ENCODE results near the gene APBB2.
"Not testable (repeated sequence)": the region's sequence is repeated elsewhere in the genome, so short reads cannot be mapped to it uniquely, and the experiment has no call there.

The APBB2 gene

DNA sequence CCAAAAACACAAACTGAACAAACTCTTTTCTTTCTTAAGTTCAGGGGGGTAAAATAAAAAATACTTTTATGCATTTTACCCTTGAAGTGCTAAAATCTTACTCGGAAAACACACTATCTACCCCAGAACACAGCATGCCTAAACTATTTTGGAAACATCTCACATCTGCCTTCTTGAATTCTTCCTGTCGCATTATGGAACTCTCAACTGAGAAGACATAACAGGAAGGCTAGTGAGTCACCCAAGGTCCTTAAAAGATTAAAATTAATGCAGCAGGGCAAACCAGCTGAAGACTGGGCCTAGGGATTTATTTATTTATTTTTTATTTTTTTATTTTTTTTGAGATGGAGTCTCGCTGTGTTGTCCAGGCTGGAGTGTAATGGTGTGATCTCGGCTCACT is 208.2 kb downstream of the APBB2 start:
- no peak for DNase-seq

- no peak for DNase-seq
Measured at GRCh38 chr4:41002309-41002708, 212.0 kb downstream of the APBB2 start.

DNA sequence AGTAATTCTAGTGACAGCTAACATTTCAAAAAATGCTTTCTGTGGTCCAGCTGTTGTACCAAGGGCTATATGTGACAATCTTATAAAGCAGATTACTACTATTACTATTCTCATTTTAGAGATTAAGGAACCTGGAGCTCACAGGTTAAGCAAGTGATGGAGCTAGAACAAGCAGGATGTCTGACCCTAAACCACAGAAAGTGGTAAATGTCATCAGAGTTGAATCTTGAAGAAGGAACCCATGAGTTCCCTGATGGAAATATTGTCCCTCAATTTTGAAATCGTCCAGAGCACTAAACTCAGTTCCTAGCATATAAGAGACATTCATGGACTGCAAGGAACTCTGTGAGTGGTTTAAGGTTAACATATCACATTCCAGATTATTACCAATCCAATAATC is 214.0 kb downstream of the APBB2 start:
- no peak for DNase-seq

- no peak for DNase-seq
Measured at GRCh38 chr4:40998675-40999358, 215.5 kb downstream of the APBB2 start.

DNA sequence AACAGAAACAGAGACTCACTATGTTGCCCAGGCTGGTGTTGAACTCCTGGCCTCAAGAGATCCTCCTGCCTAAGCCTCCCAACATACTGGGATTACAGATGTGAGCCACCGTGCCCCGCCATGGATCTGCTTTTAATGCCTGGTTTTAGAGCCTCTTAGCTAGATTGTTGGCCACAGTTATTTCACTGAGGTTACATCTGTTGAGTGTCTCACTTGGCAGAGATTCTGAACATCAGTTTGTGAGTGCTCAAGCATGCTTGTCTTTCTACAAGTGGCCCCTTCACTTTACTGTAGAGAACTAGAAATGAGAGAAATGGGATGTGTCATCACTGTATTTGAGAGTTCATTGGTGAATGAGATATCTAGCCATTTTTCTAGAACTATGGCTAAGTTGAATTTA is 218.5 kb downstream of the APBB2 start:
- DNase-seq, result no peak

GRCh38 chr4:40994321-40994720 is 220.0 kb downstream of the APBB2 start:
- not testable (repeated sequence) for DNase-seq

DNA sequence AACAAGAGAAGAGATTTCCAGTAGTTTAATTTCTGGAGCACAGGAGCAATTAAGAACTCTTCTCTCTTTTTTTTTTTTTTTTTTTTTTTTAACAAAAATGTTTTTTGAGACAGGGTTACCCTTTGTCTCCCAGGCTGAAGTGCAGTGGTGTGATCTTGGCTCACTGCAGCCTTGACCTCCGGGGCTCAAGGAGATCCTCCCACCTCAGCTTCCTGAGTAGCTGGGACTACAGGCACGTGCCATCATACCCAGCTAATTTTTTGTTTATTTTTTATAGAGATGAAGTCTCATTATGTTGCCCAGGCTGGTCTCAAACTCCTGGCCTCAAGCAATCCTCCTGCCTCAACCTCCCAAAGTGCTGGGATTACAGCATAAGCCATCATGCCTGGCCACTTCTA is 221.0 kb downstream of the APBB2 start:
- DNase-seq, result not testable (repeated sequence)

- no peak for DNase-seq
Measured at GRCh38 chr4:40992472-40993295, 221.7 kb downstream of the APBB2 start.

- DNase-seq, result no peak
Measured at GRCh38 chr4:40991908-40992307, 222.4 kb downstream of the APBB2 start.

DNA sequence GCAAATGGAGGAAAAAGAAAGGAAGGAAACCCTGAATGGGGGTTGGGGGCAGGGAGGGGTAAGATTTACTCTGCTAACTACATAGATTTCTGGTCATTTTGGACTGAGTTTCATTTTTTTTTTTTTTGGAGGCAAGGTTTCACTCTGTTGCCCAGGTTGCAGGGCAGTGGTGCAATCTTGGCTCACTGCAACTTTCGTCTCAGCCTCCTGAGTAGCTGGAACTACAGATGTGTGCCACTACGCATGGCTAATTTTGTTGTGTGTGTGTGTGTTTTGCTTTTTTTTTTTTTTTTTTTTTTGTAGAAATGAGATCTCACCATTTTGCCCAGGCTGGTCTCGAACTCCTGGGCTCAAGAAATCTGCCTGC is 223.5 kb downstream of the APBB2 start:
- no peak for DNase-seq

DNA sequence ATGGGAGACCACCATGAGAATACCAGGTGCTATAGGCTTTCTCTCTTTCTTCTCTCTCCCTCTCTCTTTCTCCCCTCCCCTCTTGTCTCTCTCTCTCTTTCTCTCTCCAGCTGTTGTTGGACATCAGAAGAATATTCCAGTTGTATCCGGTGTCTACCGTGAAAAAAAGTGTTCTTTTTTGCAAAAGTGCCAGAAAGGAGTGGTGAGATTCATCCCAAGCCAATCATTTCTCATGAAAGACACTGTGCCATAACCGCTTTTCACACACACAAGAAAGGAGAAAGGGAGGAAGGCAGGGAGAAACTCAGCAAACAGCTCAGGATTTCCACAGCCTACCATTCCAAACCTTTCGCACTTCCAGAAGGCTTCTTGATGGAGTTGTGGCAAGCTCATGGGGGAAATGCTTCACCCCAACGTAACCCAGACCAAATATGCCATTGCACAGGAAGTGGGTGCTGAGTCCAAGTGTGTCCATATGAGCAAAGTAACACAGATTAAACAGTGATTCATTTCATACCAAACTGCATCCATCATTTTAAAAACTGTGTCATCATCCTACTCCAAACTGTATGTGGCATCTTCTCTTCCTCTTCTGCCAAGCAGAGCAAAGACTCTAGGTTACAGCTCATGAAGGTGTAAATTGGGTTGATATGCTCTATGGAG is 224.0 kb downstream of the APBB2 start:
- DNase-seq, result no peak

DNA sequence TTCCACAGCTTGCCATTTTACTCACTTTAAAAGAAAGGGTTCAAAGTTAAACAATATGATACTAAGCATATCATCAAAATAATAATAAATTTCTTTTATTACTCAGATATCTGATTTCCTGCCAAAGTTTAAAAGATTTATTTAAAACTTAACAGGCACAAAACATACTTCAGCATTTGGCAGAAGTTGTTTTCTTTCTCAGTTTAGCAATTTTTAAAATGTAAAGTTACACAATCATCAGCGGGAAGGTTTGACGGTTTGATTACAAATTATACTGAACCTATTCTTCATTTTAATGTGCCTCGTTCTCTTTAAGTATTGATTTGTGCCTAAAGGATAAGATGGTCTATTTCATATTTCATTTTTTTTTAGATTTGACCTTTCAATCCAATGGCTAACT is 227.2 kb downstream of the APBB2 start:
- no peak for DNase-seq

GRCh38 chr4:40986375-40986774 is 228.0 kb downstream of the APBB2 start:
- DNase-seq, result no peak

DNA sequence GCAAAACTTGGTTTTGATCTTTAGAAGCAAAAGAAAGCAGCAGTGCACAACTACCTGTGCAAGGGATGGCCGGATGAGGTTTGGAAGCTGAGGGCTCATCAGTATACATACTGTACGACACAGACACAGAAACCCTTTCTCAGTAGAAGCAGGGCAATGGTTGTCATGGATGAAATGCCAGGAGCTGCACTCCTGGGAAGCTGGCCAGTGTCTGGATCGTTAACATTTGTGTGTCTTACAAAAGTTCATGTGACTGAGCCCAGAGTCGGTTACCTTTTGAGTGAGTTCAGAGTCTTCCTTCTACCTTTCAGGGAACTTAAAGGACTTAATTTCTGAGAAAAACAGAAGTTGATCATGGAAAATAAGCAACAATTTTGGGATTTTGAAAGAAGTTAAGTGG is 230.3 kb downstream of the APBB2 start:
- no peak for DNase-seq

DNA sequence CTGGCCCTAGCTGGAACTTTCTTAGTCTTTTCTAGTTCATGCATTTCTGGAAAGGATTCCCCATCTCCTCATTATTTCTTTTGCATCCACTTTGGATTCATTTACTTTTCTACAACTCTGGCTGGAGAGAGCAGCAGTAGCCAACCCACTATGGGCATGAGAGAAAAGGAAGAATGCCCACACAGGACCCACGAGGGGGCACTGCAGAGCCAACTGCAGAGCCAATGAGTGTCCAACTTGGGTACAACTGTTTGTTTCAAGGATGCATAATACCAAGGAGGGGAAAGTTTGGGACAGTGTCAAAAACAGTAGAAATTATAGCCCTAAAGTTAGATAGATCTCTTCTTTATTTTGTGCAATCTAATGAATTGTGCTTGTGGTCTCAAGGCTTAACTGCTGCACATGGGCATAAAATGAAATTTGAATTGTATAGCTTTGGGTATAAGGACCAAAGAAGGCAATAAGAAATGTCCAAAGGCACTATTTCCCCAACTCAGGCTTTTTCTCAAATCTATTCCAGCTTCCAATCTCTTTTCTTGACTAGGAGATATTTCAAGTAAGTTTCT is 233.9 kb downstream of the APBB2 start:
- no peak for DNase-seq

DNA sequence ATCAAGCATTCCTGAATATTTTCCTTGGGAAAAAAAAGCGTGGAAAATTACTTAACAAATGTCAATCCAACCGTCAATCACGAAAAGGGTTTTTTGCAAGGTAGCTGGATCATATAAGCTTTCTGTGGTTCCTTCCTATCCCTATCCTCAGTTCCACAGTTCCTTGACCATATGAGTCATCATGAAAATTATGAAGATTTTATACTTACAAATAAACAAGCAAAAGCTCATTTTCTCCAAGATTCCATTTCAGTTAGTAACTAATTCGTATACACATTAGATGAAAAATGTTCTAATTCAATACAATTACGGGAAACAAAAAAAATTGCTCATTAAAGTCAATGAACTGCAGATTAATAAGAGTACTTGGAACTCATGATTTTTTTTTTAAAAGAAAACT is 235.8 kb downstream of the APBB2 start:
- DNase-seq, result no peak

DNA sequence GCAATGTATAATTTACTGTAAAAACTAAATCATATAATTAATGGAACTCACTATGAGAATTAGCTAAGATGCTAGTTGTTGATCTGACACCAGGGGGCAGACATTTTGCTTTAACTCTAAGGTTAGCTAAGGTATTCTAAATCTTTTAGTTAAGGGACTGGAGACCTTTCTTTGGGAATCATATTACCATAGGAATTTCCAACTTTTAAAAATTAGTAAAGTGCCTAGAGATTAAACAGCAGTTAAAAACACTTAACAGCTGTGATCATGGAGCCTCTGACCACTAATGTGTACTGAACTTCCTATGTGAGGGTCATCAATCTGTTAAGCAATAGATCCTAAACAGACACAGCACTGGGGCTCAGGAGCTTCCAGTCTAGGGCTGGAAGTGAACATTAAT is 238.0 kb downstream of the APBB2 start:
- no peak for DNase-seq

GRCh38 chr4:40972722-40973121 is 241.6 kb downstream of the APBB2 start:
- no peak for DNase-seq

GRCh38 chr4:40971338-40971737 is 243.0 kb downstream of the APBB2 start:
- DNase-seq, result no peak

- no peak for DNase-seq
Measured at GRCh38 chr4:40969501-40969900, 244.8 kb downstream of the APBB2 start.

- no peak for DNase-seq
Measured at GRCh38 chr4:40967550-40967949, 246.8 kb downstream of the APBB2 start.

GRCh38 chr4:40966091-40966490 is 248.3 kb downstream of the APBB2 start:
- DNase-seq, result no peak

DNA sequence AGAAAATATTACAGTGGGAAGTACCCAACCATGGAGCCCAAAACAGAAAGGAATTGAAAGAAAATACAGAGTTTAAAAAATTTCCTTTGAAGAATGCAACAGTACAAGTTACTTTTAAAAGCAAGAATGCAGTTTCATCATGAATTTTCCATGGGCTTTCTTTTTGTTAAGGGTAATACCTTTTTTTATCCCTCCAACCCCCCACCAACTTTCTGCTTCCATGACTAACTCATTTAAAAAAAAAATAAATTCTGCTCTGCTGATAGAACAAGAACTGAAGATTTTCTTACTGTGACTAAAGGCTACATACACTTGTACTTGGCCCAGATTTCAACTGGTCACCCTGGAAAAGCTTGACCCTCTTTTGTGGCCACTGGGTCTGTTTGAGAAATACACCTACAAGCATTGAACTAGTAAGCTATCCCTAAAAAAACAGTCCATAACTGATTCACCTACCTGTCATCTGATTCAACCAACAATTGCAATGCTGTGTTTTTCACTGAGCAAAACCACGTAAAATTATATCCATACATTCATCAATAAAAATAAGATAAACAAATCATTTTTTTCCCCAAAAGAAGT is 250.4 kb downstream of the APBB2 start:
- no peak for DNase-seq
